ENCODE data around the gene ORAI2. TPM values are rescaled to one million over a fixed set of nuclear protein-coding genes. Genes with fewer than 3 reads are reported as not detected.

ORAI2 gene
- total and polyA plus RNA-seq, 2 of the 8 experiments (the other 6 are each of a cell fraction or from before 2014, with no cell fraction given): 20.7 to 35.2 TPM

DNA sequence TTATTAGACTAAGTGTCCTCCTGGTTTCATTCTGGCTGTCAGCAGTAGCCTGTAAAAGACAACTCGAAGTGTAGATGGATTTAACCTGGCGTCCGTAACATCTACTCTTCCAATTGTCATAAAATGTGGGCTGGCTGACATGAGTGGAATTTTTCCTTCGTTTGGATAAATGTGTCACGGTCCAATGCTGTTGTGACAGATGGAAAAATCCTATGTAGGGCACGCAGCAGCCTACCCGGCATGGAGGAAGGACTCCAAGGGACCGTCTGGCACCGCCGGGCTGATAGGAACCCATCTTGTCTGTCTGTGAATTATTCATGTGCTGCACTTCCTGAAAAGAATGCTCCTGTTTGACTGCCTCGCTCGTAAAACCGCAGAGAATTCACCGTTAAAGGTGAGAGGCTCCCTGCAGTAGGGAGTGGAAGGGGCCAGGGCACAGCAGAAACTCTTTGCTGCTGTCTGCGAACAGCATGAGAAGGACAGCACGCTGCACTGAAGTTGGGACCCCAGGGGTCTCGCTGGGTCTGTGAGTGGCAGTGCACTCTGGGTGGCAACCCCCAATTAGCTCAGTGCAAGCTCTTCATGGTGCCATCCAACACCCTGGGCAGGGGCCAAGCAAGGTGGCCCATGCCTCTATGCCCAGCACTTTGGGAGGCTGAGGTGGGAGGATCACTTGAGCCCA, 1.6 kb upstream of the ORAI2 start (continued):
- no peak for TF ChIP-seq SIN3A (conservative IDR thresholded peaks at IDR 0.05 in 1 of 2, IDR thresholded peaks at IDR 0.05 in 1 of 2; ENCODE audit: low read depth in 1 of 2, low read length in 2 of 2)
- no peak for TF ChIP-seq KDM1A (IDR thresholded peaks at IDR 0.05; ENCODE audit: borderline replicate concordance, low read length)
- TF ChIP-seq YY1 (IDR thresholded peaks at IDR 0.05; ENCODE audit: low read depth, low read length): no peak
- no peak for TF ChIP-seq TAF1 (IDR thresholded peaks at IDR 0.05; ENCODE audit: low read depth, low read length)
- no peak for TF ChIP-seq CHD1 (IDR thresholded peaks at IDR 0.05; ENCODE audit: low read depth, low read length)
- TF ChIP-seq JUND (IDR thresholded peaks at IDR 0.05; ENCODE audit: low read length): no peak
- no peak for TF ChIP-seq EZH2 (IDR thresholded peaks at IDR 0.05; ENCODE audit: low read depth, low read length, severe bottlenecking)
